H1 (cell line): Measurements from ENCODE around the gene SLC66A1. TPM values are rescaled to one million over a fixed set of nuclear protein-coding genes. Genes with fewer than 3 reads are reported as not detected.

Experiments
- CTCF ChIA-PET: fragments of 300-600 bp; sonication (Branson Sonifier 250); formaldehyde crosslinking; loops from one replicate; lab custom pipeline; 2021; ENCODE audit not compliant: partially characterized antibody; lab: Charles Lee
- POLR2A ChIA-PET: fragments of 300-600 bp; sonication (Branson Sonifier 250); formaldehyde crosslinking; loops from one replicate; lab custom pipeline; 2021; ENCODE audit warnings: inconsistent platforms; ENCODE audit not compliant: partially characterized antibody; lab: Charles Lee
- DNase-seq, 2 experiments: peaks; one replicate each; pipeline versions ENCODE4 v3.0.0 to v3.0.0-alpha.2; 2010 to 2022; ENCODE audit warnings: low spot score in 2 of 2, low read depth in 1 of 2, mixed read lengths in 1 of 2
- FAIRE-seq: peaks from 2 replicates; lab custom pipeline; 2011; peaks lifted over from hg19 to GRCh38; lab: Jason Lieb, UNC
- H2AFZ ChIP-seq: 2 replicates; pipeline ENCODE4 v1.8.1; 2012; ENCODE audit warnings: low read length, inconsistent platforms
- H2AK5ac ChIP-seq: 2 replicates; pipeline ENCODE4 v1.6.1; 2013; ENCODE audit warnings: low read depth, low read length
- H2BK120ac ChIP-seq: replicated peaks from 2 replicates; pipeline ENCODE3; 2013; ENCODE audit warnings: low read depth, low read length, inconsistent platforms
- H2BK12ac ChIP-seq: 2 replicates; pipeline ENCODE4 v1.6.1; 2013; ENCODE audit warnings: low read depth, low read length
- H2BK15ac ChIP-seq: 2 replicates; pipeline ENCODE4 v1.6.1; 2013; ENCODE audit warnings: low read length
- H2BK20ac ChIP-seq: 2 replicates; pipeline ENCODE4 v1.6.1; 2013; ENCODE audit warnings: low read length
- H2BK5ac ChIP-seq: 2 replicates; pipeline ENCODE4 v1.6.1; 2013; ENCODE audit warnings: low read depth, low read length
- H3K14ac ChIP-seq: 2 replicates; pipeline ENCODE4 v1.6.1; 2013; ENCODE audit warnings: inconsistent platforms; ENCODE audit not compliant: insufficient read length
- H3K18ac ChIP-seq: 2 replicates; pipeline ENCODE4 v1.6.1; 2013; ENCODE audit warnings: low read length; ENCODE audit errors: extremely low read depth
- H3K23ac ChIP-seq: 2 replicates; pipeline ENCODE4 v1.6.1; 2013; ENCODE audit warnings: inconsistent platforms; ENCODE audit not compliant: insufficient read length
- H3K23me2 ChIP-seq: 2 replicates; pipeline ENCODE4 v1.6.1; 2013; ENCODE audit warnings: low read depth, low read length
- H3K27ac ChIP-seq: 2 replicates; pipeline ENCODE4 v1.6.1; 2011; ENCODE audit warnings: low read depth, low read length, inconsistent platforms
- H3K27me3 ChIP-seq, 4 experiments: replicated peaks in 1 of 4; 1 replicate in 1 of 4; 2 replicates in 3 of 4; pipeline versions ENCODE4 v1.6.1 to v1.8.1; 2011 to 2013; ENCODE audit warnings: low read length in 3 of 4, mild to moderate bottlenecking in 3 of 4, inconsistent platforms in 2 of 4, mixed read lengths in 2 of 4, moderate library complexity in 1 of 4; ENCODE audit not compliant: control insufficient read depth in 3 of 4, insufficient read depth in 3 of 4; ENCODE audit errors: extremely low read depth in 1 of 4
- H3K36me3 ChIP-seq, 4 experiments: 2 replicates each; pipeline versions ENCODE4 v1.6.1 to v1.8.1; 2011 to 2013; ENCODE audit warnings: mild to moderate bottlenecking in 4 of 4, low read length in 3 of 4, moderate library complexity in 2 of 4, control low read depth in 1 of 4, inconsistent platforms in 1 of 4; ENCODE audit not compliant: insufficient read depth in 4 of 4, control insufficient read depth in 2 of 4
- H3K4ac ChIP-seq: replicated peaks from 2 replicates; pipeline ENCODE3; 2013; ENCODE audit warnings: low read length, low read depth, mixed read lengths, inconsistent platforms; ENCODE audit not compliant: insufficient read length
- H3K4me1 ChIP-seq, 4 experiments: replicated peaks in 1 of 4; 1 replicate in 1 of 4; 2 replicates in 3 of 4; pipeline versions ENCODE4 v1.6.1 to v1.8.1; 2011 to 2013; ENCODE audit warnings: low read length in 3 of 4, inconsistent platforms in 2 of 4, mixed read lengths in 1 of 4; ENCODE audit not compliant: insufficient read depth in 4 of 4, control insufficient read depth in 3 of 4
- H3K4me2 ChIP-seq, 2 experiments: 2 replicates each; pipeline versions ENCODE4 v1.6.1 to v1.8.1; 2011 to 2013; ENCODE audit warnings: low read depth in 2 of 2, low read length in 2 of 2, control low read depth in 1 of 2, inconsistent platforms in 1 of 2, mild to moderate bottlenecking in 1 of 2; ENCODE audit not compliant: insufficient read depth in 1 of 2
- H3K4me3 ChIP-seq, 4 experiments: fragments of 200-600, 300-600 bp in 1 of 4; sonication (generic), shearing (Covaris generic), sonication (Bioruptor Twin) in 1 of 4; 2 replicates each; pipeline versions ENCODE4 v1.5.1 to v1.8.1; 2011 to 2016; ENCODE audit warnings: low read length in 4 of 4, low read depth in 3 of 4, control low read depth in 2 of 4, inconsistent platforms in 2 of 4, mild to moderate bottlenecking in 2 of 4, mixed read lengths in 1 of 4, moderate library complexity in 1 of 4; ENCODE audit not compliant: insufficient read depth in 2 of 4; ENCODE audit errors: extremely low read depth in 1 of 4
- H3K56ac ChIP-seq: replicated peaks from 2 replicates; pipeline ENCODE3; 2013; ENCODE audit warnings: low read depth, mild to moderate bottlenecking, mixed read lengths, low read length, inconsistent platforms; ENCODE audit not compliant: insufficient read length
- H3K79me1 ChIP-seq: 2 replicates; pipeline ENCODE4 v1.6.1; 2013; ENCODE audit warnings: low read depth, low read length, control low read depth
- H3K79me2 ChIP-seq, 2 experiments: 2 replicates each; pipeline versions ENCODE4 v1.6.1 to v1.8.1; 2012 to 2013; ENCODE audit warnings: low read length in 2 of 2, mild to moderate bottlenecking in 2 of 2, inconsistent platforms in 1 of 2; ENCODE audit not compliant: insufficient read depth in 2 of 2, control insufficient read depth in 1 of 2
- H3K9ac ChIP-seq, 4 experiments: replicated peaks in 1 of 4; 1 replicate in 1 of 4; 2 replicates in 3 of 4; pipeline versions ENCODE4 v1.6.1 to v1.8.1; 2011 to 2013; ENCODE audit warnings: low read depth in 3 of 4, low read length in 3 of 4, control low read depth in 2 of 4, mild to moderate bottlenecking in 2 of 4, moderate library complexity in 2 of 4, inconsistent platforms in 1 of 4; ENCODE audit errors: extremely low read depth in 1 of 4
- H3K9me3 ChIP-seq, 2 experiments: 2 replicates each; pipeline versions ENCODE4 v1.6.1 to v1.8.1; 2012 to 2013; ENCODE audit warnings: mild to moderate bottlenecking in 2 of 2, moderate library complexity in 2 of 2, control low read depth in 1 of 2, inconsistent platforms in 1 of 2, low read depth in 1 of 2, low read length in 1 of 2, mixed read lengths in 1 of 2; ENCODE audit not compliant: insufficient read depth in 2 of 2
- H4K20me1 ChIP-seq, 2 experiments: replicated peaks in 1 of 2; 2 replicates each; pipeline versions ENCODE3 to v1.8.1; 2011 to 2013; ENCODE audit warnings: inconsistent platforms in 2 of 2, low read length in 2 of 2, mild to moderate bottlenecking in 1 of 2; ENCODE audit not compliant: insufficient read depth in 2 of 2, control insufficient read depth in 1 of 2
- H4K5ac ChIP-seq: 2 replicates; pipeline ENCODE4 v1.6.1; 2013; ENCODE audit warnings: low read length, low read depth, mixed read lengths, inconsistent platforms; ENCODE audit not compliant: insufficient read length
- H4K8ac ChIP-seq: 2 replicates; pipeline ENCODE4 v1.8.0; 2013; ENCODE audit warnings: mild to moderate bottlenecking, moderate library complexity, low read length, inconsistent platforms; ENCODE audit not compliant: insufficient read depth; ENCODE audit errors: extremely low read depth
- H4K91ac ChIP-seq: replicated peaks from 2 replicates; pipeline ENCODE3; 2013; ENCODE audit warnings: low read length, mixed read lengths, inconsistent platforms; ENCODE audit not compliant: insufficient read length
- CEBPB ChIP-seq: IDR thresholded peaks from 2 replicates; pipeline ENCODE4 v1.6.1; 2012; ENCODE audit warnings: low read depth, low read length
- CREB1 ChIP-seq: IDR thresholded peaks from 2 replicates; pipeline ENCODE4 v1.6.1; 2012; ENCODE audit warnings: inconsistent platforms
- EZH2 ChIP-seq: fragments of 200-600 bp; sonication (generic); IDR thresholded peaks from 2 replicates; pipeline ENCODE4 v1.7.1; 2012; ENCODE audit warnings: low read depth, mild to moderate bottlenecking, moderate library complexity, low read length, inconsistent platforms; ENCODE audit not compliant: severe bottlenecking
- RAD21 ChIP-seq, 2 experiments: IDR thresholded peaks in 1 of 2; conservative IDR thresholded peaks in 1 of 2; 2 replicates each; pipeline ENCODE4 v1.6.1; 2011; ENCODE audit warnings: low read depth in 2 of 2, low read length in 2 of 2, improper control_type of control experiment in 1 of 2, inconsistent platforms in 1 of 2, mild to moderate bottlenecking in 1 of 2, moderate library complexity in 1 of 2
- WGBS, 2 experiments: shearing (Covaris generic) in 1 of 2; methylation state at CpG; one replicate each; pipeline versions ENCODE4 v1.1.6 to v1.1.7; 2013 to 2015; ENCODE audit warnings: low lambda C conversion rate in 2 of 2, mixed read lengths in 2 of 2, inconsistent platforms in 1 of 2, low coverage in 1 of 2, missing lambda C conversion rate in 1 of 2; ENCODE audit not compliant: insufficient replicate concordance in 2 of 2, insufficient coverage in 1 of 2, insufficient read length in 1 of 2; ENCODE audit errors: extremely low coverage in 1 of 2, missing lambda C conversion rate in 1 of 2; 5-methylcytosine and 5-hydroxymethylcytosine counted together
- polyA plus RNA-seq, 7 experiments: library from polyadenylated mRNA; depleted of rRNA in 3 of 7; stranded (reverse) in 5 of 7; unstranded in 2 of 7; fragments of >200 nt in 5 of 7; fragments of 200-250 nt in 2 of 7; gene quantifications; 1 replicate in 5 of 7; 2 replicates in 1 of 7; 4 replicates in 1 of 7; pipeline versions ENCODE4 v1.2.1 to v1.2.3, GENCODE V29; 2011 to 2013; ENCODE audit warnings: missing spikeins in 2 of 7, mixed read lengths in 2 of 7
- total RNA-seq: library from RNA; stranded (reverse); fragmentation: NEBNext Ultra II Directional; extraction: Animal tissue kit (Norgen Biotek cat#: 25700); gene quantifications from 2 replicates; pipeline ENCODE4 v1.2.1, GENCODE V29; 2021

Gene SLC66A1
- total and polyA plus RNA-seq, 2 of the 8 experiments (the other 6 are each of a cell fraction or from before 2014, with no cell fraction given): 16.8 to 27.9 TPM

DNA sequence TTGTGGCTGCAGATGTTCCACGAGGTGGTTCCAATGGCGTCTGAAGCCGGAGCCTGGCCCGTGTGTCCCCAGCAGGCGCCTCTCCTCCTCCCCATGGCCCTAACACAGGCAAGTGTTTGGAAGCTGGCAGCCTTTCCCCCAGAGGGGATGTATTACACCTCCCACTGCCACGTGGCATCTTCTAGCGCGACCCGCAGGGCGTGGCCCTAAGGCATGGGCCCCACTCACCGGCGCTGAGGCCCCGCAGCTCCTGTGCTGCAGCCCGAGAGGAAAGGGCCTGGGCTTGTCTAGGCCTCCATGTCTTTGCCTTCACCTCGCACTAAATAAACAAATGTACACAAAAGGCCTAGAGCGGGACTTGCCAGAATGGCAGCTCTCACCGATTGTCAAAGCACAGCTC lies 37.9 kb downstream of the SLC66A1 start:
- Histone ChIP-seq H3K4ac (no peak overlapping the region), H3K9ac (no peak overlapping the region), H4K8ac (no peak overlapping the region), H3K79me1 (no peaks in the 10 kb centered on the region; the same call in none of the 2 replicates), H2BK5ac (no peak overlapping the region), H3K56ac (no peak overlapping the region), H3K27me3 (no peaks in the 10 kb centered on the region), H2BK12ac (no peak overlapping the region; the same call in 1 of the 2 replicates), H4K20me1 (peaks cover 2 to 10% of the 10 kb centered on the region in 2 experiments), H3K4me3 (no peak overlapping the region), H2BK15ac (no peak overlapping the region; the same call in 1 of the 2 replicates), H3K14ac (no peak overlapping the region), H3K23ac (no peak overlapping the region), H3K36me3 (peaks cover 0 to 16% (median 7%) of the 10 kb centered on the region in 4 experiments; a peak in 5 of 8 replicates), H2AFZ (no peak overlapping the region), H3K23me2 (no peaks in the 10 kb centered on the region), H2AK5ac (no peak overlapping the region), H4K91ac (no peak overlapping the region), H3K79me2 (no peaks in the 10 kb centered on the region), H3K27ac (no peak overlapping the region), H2BK120ac (no peak overlapping the region), H3K4me1 (peaks cover 8 to 24% (median 17%) of the 10 kb centered on the region in 4 experiments), H4K5ac (no peak overlapping the region), H2BK20ac (no peak overlapping the region), H3K9me3 (no peaks in the 10 kb centered on the region), H3K4me2 (no peak overlapping the region), H3K18ac (no peak overlapping the region; the same call in 1 of the 2 replicates)
- ChIA-PET CTCF (interaction anchor here (0.8 to 1.5 kb wide), 9 partner anchors 8 to 661 kb away, joined by 3 to 5 read pairs (median 4); no protein-coding TSS in a partner anchor), POLR2A (no interaction called here)
- no peak for FAIRE-seq
- TF ChIP-seq CEBPB (no peak), EZH2 (no peak), CREB1 (no peak), RAD21 (IDR thresholded peaks at IDR 0.05 in 1 of 2, conservative IDR thresholded peaks at IDR 0.05 in 1 of 2; ENCODE audit: low read depth in 2 of 2, low read length in 2 of 2) (no peak)
- WGBS, 2 experiments: 84% methylated on average over 13 of the region's 17 CpGs; no CpG with 5 or more reads in 1 of the 2 experiments
- DNase-seq: no peak
